Fibroblast of skin of left biceps (primary cell): ENCODE results near the gene BBS1.

ENCODE experiments used
- DNase-seq, 2 experiments: peaks; one replicate each; pipeline ENCODE4 v3.0.0-alpha.2; 2013; ENCODE audit warnings: low read depth in 2 of 2

The BBS1 gene

GRCh38 chr11:66477263-66478201 is 32.9 kb upstream of the BBS1 start:
- no peak for DNase-seq

- no peak for DNase-seq
Measured at GRCh38 chr11:66478729-66479393, 31.6 kb upstream of the BBS1 start.

DNA sequence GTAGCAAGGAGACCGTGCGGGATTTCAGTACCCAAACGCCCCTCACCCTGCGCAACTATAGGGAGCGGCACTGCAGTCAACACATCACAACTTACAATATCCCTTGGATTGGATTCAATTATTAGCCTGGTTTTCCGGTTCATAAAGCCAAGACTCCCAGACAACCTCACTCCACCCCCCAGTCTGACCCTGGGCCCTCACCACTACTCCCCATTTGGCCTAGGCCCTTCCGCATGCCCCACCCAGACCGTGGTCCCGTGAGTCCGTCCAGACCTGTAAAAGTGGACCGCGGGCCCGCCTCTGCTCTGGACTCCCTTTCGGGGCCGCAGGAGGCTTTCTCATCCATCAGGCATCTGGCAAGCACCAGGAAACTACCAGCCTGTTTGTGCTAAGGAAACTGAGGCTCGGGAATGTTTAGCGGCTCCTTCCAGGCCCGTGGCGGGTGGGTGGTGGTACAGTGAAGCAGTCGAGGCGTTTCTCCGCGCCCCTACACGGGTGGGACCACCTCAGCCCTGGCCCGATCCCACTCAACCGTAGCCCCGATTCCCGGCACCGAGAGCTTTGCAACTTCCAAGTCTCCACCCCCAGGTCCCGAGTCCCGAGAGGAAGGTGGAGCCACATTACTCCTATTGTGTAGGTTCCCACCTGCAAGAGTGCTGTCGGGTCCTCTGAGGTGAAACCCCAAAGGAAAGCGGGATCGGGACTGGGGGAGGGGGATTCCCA is 30.9 kb upstream of the BBS1 start:
- peak in 1 of 2 experiments; percentile 9 for DNase-seq

GRCh38 chr11:66480117-66480938 is 30.1 kb upstream of the BBS1 start, which contains the start of gene DPP3:
DPP3 (plus strand) TSS chr11:66480434; CDS start chr11:66482201, 1,767 bp downstream.
- peak; percentile 85 to 89 for DNase-seq

DNA sequence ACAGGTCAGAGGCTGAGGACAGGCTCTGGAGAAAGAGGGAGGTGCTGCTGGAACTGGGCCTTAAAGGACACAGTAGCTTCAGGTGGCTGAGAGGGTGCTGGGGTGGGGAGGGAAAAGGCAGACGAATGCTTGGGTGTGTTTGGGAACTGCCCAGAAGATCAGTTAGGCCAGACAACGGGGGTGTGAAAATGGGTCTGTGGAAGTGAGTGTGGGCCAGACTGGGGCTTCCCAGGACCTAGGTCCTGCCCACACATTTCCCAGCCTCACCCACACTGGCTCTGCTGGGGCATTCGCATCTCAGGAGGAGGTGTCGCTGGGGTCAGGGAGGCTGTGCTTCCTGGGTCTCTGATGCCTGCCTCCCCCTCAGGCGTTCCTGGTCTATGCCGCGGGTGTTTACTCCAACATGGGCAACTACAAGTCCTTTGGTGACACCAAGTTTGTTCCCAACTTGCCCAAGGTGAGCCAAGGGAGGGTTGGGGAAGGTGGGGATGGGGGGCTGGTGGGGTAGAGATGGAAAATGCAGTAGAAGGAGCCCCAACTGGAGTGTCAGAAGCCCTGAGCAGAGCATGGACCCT is 25.5 kb upstream of the BBS1 start:
- no peak for DNase-seq

DNA sequence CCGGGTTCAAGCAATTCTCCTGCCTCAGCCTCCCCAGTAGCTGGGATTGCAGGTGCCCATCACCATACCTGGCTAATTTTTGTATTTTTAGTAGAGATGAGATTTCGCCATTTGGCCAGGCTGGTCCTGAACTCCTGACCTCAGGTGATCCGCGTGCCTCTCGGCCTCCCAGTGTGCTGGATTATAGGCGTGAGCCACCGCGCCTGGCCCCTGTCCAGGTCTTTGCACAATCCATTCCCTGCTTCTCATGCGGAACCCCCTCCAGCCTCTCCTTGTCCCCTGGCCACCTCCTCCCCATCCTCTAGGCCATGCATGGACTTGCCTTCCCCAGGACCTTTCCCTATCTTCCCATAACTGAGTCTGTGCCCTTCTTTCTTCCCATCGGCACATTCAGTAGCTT is 21.5 kb upstream of the BBS1 start:
- no peak for DNase-seq

- no peak for DNase-seq
Measured at GRCh38 chr11:66489636-66490035, 20.8 kb upstream of the BBS1 start.

GRCh38 chr11:66491315-66491935 is 19.0 kb upstream of the BBS1 start:
- no peak for DNase-seq

DNA sequence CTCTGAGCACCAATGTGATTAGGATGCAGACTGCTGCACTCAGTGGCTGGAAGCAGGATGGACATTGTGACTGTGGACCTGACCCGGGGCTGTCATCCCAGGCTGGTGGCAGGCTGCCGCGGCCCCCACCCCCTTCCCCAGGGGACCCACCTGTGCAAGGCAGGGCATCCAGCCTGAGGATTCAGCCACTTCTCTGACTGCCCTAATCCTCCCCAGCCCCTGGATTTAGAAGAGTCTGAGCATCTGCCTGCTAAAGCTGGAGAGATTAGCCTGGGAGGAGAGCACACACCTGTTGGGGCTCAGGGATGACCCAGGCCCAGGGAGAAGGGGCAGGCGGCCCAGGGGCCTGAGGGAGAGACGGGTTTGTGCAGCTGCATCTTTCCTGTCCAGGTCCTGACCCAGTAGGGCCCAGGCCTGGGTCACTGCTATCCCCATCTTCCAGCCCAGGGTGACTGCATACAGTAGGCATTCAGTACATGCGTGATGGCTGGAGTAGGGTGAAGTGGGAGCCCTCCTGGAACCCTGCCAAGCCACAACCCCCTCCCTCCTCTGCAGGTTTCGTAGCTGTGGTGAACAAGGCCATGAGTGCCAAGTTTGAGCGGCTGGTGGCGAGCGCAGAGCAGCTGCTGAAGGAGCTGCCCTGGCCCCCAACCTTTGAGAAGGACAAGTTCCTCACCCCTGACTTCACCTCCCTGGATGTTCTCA is 18.1 kb upstream of the BBS1 start:
- no peak for DNase-seq

DNA sequence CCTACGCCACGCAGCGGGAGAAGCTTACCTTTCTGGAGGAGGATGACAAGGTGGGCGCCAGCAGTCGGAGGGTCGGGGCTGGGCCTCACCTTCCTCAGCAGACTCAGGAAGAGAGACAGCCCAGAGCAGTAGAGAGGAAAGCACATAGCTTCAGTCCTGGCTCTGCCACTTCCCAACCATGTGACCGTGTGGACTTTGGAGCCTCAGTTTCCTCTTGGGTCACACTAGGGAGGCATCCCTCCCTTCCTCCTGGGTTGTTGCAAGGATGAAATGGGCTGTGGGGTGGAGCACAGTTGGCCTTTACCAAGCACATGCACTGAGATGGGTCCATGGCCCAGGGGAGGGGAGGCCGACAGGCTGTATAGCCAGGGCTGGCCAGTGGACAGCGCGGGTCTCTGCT is 17.3 kb upstream of the BBS1 start:
- no peak for DNase-seq

DNA sequence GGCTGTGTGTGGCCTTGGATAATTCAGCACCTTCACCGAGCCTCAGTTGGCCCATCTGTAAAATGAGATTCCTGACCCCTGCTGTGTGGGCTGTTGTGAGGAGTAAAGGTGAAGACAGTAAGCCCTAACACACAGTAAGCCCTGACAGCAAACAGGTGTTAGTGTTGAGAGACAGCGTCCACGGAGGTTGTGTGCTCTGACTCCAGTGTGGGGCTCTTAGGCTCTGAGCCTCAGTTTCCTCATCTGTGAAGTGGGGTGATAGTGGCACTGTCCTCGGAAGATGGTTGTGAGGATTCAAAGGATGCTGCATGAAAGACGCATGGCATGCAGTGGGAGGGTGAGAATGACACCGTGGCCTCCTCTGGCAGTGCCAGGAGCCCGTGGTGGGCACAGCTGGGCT is 16.0 kb upstream of the BBS1 start:
- no peak for DNase-seq

GRCh38 chr11:66494935-66495334 is 15.5 kb upstream of the BBS1 start:
- no peak for DNase-seq

GRCh38 chr11:66495401-66495854 is 15.0 kb upstream of the BBS1 start:
- DNase-seq: no peak

DNA sequence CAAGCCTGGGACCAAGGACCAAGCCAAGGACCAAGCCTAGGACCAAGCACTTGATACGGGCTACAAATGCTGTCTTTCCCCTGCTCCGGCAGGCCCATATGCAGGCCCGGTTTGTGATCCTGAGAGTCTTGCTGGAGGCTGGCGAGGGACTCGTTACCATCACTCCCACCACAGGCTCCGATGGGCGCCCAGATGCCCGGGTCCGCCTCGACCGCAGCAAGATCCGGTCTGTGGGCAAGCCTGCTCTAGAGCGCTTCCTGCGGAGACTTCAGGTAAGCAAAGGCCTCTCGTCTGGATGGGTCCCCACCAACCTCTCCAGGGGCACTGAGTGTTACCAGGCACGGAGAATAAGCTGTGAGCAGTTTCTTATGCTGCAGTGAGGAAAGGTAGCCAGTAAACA is 13.2 kb upstream of the BBS1 start:
- no peak for DNase-seq

- DNase-seq: no peak
Measured at GRCh38 chr11:66498506-66498905, 11.9 kb upstream of the BBS1 start.

DNA sequence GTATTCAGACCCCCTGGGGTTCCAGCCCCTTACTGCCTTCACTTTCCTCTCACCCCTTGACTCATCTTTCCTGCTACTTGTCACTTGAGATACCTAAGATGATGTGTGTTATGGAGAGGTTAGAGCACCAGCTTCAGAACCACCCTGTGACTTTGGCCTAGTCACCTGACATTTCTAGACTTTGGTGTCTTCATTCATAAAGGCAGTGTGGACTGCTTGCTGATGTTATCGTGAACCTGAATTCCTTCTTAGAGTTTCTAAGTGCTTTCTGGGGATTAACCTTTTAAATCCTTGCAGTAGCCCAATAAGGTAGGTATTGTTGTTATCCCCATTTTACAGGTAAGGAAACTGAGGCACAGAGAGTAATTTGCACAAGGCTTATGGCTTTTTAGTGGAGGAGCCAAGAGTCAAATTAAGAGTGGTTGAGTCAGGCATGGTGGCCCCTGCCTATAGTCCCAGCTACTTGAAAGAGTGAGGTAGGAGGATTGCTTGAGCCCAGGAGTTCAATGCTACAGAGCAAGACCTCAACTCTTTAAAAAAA is 5.1 kb upstream of the BBS1 start:
- DNase-seq: no peak

- no peak for DNase-seq
Measured at GRCh38 chr11:66509131-66509561, 1.3 kb upstream of the BBS1 start.

GRCh38 chr11:66510990-66511339 is 530 bp downstream of the BBS1 start:
- no peak for DNase-seq

DNA sequence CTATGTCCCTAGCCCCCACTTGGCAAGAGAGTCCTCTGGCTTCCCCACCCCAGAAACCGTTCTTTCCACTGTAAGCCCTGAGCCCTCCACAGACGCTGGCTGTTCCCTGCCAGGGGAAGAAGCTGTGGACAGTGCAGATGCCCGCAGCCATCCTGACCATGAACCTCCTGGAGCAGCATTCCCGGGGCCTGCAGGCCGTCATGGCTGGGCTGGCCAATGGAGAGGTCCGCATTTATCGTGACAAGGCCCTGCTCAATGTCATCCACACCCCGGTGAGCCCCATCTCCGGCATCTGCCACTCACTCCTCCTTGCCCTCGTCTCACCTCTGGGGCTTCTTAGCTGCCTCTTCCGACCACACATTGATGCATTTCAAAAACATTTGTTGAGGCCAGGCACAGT is 13.2 kb downstream of the BBS1 start:
- DNase-seq: no peak
